ENCODE results near the gene SMAD6. TPM values are rescaled to one million over a fixed set of nuclear protein-coding genes. Genes with fewer than 3 reads are reported as not detected.

The SMAD6 gene
- total and polyA plus RNA-seq, 2 donors (not counting 1 experiment from before 2014, with no cell fraction given): 0.03 to 0.37 TPM

- Histone ChIP-seq H3K9ac (ENCODE audit: low read length) (no peak overlapping the region), H4K20me1 (ENCODE audit: control insufficient read depth, insufficient read depth, low read length, poor library complexity, severe bottlenecking) (no peaks in the 10 kb centered on the region), H3K36me3 (replicated peaks in 1 of 2; ENCODE audit: control extremely low read depth in 1 of 2, control insufficient read depth in 1 of 2, extremely low read depth in 1 of 2, insufficient read depth in 2 of 2, low read length in 1 of 2) (no peaks in the 10 kb centered on the region), H3K4me2 (replicated peaks; ENCODE audit: low read depth, low read length, poor library complexity, severe bottlenecking) (no peak overlapping the region), H3K79me2 (ENCODE audit: control insufficient read depth, insufficient read depth, low read length) (no peaks in the 10 kb centered on the region), H3K4me1 (ENCODE audit: control insufficient read depth in 2 of 2, insufficient read depth in 2 of 2, low read length in 2 of 2) (no peaks in the 10 kb centered on the region), H3K9me3 (ENCODE audit: control extremely low read depth in 1 of 3, control insufficient read depth in 2 of 3, insufficient read depth in 1 of 3, low read length in 2 of 3) (peaks cover 0 to 2% (median 0%) of the 10 kb centered on the region in 3 donors), H2AFZ (ENCODE audit: insufficient read depth, low read depth, low read length, poor library complexity, severe bottlenecking) (no peak overlapping the region), H3K4me3 (ENCODE audit: control extremely low read depth in 1 of 5, extremely low read depth in 1 of 5, insufficient read depth in 1 of 5, low read depth in 2 of 5, low read length in 4 of 5) (no peak overlapping the region), H3K27me3 (replicated peaks in 1 of 4; ENCODE audit: control extremely low read depth in 1 of 4, control insufficient read depth in 3 of 4, insufficient read depth in 4 of 4, low read length in 3 of 4) (peaks cover 0 to 6% (median 0%) of the 10 kb centered on the region in 4 experiments), H3K27ac (ENCODE audit: low read length in 2 of 2) (no peak overlapping the region)
- Mint-ChIP-seq H3K27me3 (peaks cover under 1% of the 10 kb centered on the region), H3K4me1 (no peaks in the 10 kb centered on the region), H3K9me3 (ENCODE audit: insufficient read depth) (no peaks in the 10 kb centered on the region), H3K27ac (no peak overlapping the region), H3K4me3 (no peak overlapping the region)
- ATAC-seq (ENCODE audit: low read depth) (no peak), DNase-seq (no peak)
- ChIA-PET CTCF (no interaction called here), POLR2A (no interaction called here)
- intact Hi-C loops (cut with micrococcal nuclease): no loop called here
- WGBS (ENCODE audit: insufficient coverage): no CpG with 5 or more reads among the region's 3 CpGs
- TF ChIP-seq EZH2 (IDR thresholded peaks at IDR 0.05; ENCODE audit: borderline replicate concordance, insufficient read depth, low read depth, low read length, poor library complexity, severe bottlenecking): no peak
- no peak for TF ChIP-seq CTCF (IDR thresholded peaks at IDR 0.05)
These were observed 46.6 kb downstream of the SMAD6 start for GRCh38 chr15:66748708-66749035.

- Mint-ChIP-seq H3K9me3 (ENCODE audit: insufficient read depth) (no peaks in the 10 kb centered on the region), H3K4me1 (peaks cover 2% of the 10 kb centered on the region), H3K27me3 (peaks cover 13% of the 10 kb centered on the region), H3K4me3 (no peak overlapping the region), H3K27ac (no peak overlapping the region)
- no peaks in the 10 kb centered on the region for H3K79me2 ChIP-seq (ENCODE audit: control insufficient read depth, insufficient read depth, low read length)
- no peaks in the 10 kb centered on the region for H3K36me3 ChIP-seq (replicated peaks in 1 of 2; ENCODE audit: control extremely low read depth in 1 of 2, control insufficient read depth in 1 of 2, extremely low read depth in 1 of 2, insufficient read depth in 2 of 2, low read length in 1 of 2)
- H3K27me3 ChIP-seq (replicated peaks in 1 of 4; ENCODE audit: control extremely low read depth in 1 of 4, control insufficient read depth in 3 of 4, insufficient read depth in 4 of 4, low read length in 3 of 4): peaks cover 0 to 7% (median under 1%) of the 10 kb centered on the region in 4 experiments
- no peak overlapping the region for H3K9ac ChIP-seq (ENCODE audit: low read length)
- no peak overlapping the region for H3K4me3 ChIP-seq (ENCODE audit: control extremely low read depth in 1 of 5, extremely low read depth in 1 of 5, insufficient read depth in 1 of 5, low read depth in 2 of 5, low read length in 4 of 5)
- 84% methylated on average over 5 of the region's 8 CpGs for WGBS (ENCODE audit: insufficient coverage)
- DNase-seq (no peak), ATAC-seq (ENCODE audit: low read depth) (no peak)
- CTCF ChIA-PET: no interaction called here
- no peaks in the 10 kb centered on the region for H3K4me1 ChIP-seq (ENCODE audit: control insufficient read depth in 2 of 2, insufficient read depth in 2 of 2, low read length in 2 of 2)
- no peak overlapping the region for H3K27ac ChIP-seq (ENCODE audit: low read length in 2 of 2)
- intact Hi-C loops (cut with micrococcal nuclease): no loop called here
- H2AFZ ChIP-seq (ENCODE audit: insufficient read depth, low read depth, low read length, poor library complexity, severe bottlenecking): no peak overlapping the region
- no peaks in the 10 kb centered on the region for H4K20me1 ChIP-seq (ENCODE audit: control insufficient read depth, insufficient read depth, low read length, poor library complexity, severe bottlenecking)
- H3K4me2 ChIP-seq (replicated peaks; ENCODE audit: low read depth, low read length, poor library complexity, severe bottlenecking): no peak overlapping the region
- TF ChIP-seq EZH2 (IDR thresholded peaks at IDR 0.05; ENCODE audit: borderline replicate concordance, insufficient read depth, low read depth, low read length, poor library complexity, severe bottlenecking) (no peak), CTCF (IDR thresholded peaks at IDR 0.05) (no peak)
- peaks cover 0 to 11% (median 3%) of the 10 kb centered on the region in 3 donors for H3K9me3 ChIP-seq (ENCODE audit: control extremely low read depth in 1 of 3, control insufficient read depth in 2 of 3, insufficient read depth in 1 of 3, low read length in 2 of 3)
- POLR2A ChIA-PET: no interaction called here
These were observed 48.0 kb downstream of the SMAD6 start for GRCh38 chr15:66749841-66750575.
